DMS153 treated with DMSO at 0.1 percent for 48 hours (cell line): ENCODE measurements around the gene RGS9.
A peak's percentile ranks its signal among the peaks of the same experiment; 100 is the strongest.
"Not testable (repeated sequence)": the region's sequence is repeated elsewhere in the genome, so short reads cannot be mapped to it uniquely, and the experiment has no call there.

Experiments
- DNase-seq: peaks from one replicate; lab custom pipeline; 2025; ENCODE audit not compliant: unreplicated experiment; lab: John Stamatoyannopoulos, UW

Gene RGS9

DNA sequence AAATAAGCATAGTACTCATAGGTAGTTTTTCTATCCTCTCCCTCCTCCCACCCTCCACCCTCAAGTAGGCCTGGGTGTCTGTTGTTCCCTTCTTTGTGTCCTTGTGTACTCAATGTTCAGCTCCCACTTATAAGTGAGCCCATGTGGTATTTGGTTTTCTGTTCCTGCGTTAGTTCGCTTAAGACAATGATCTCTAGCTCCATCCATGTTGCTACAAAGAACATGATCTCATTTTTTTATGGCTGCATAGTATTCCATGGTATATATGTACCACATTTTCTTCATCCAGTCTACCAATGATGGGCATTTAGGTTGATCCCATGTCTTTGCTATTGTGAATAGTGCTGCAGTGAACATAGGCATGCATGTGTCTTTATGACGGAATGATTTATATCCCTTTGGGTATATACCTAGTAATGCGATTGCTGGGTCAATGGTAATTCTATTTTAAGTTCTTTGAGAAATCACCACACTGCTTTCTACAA lies 43.6 kb downstream of the RGS9 start:
- DNase-seq: not testable (repeated sequence)

DNA sequence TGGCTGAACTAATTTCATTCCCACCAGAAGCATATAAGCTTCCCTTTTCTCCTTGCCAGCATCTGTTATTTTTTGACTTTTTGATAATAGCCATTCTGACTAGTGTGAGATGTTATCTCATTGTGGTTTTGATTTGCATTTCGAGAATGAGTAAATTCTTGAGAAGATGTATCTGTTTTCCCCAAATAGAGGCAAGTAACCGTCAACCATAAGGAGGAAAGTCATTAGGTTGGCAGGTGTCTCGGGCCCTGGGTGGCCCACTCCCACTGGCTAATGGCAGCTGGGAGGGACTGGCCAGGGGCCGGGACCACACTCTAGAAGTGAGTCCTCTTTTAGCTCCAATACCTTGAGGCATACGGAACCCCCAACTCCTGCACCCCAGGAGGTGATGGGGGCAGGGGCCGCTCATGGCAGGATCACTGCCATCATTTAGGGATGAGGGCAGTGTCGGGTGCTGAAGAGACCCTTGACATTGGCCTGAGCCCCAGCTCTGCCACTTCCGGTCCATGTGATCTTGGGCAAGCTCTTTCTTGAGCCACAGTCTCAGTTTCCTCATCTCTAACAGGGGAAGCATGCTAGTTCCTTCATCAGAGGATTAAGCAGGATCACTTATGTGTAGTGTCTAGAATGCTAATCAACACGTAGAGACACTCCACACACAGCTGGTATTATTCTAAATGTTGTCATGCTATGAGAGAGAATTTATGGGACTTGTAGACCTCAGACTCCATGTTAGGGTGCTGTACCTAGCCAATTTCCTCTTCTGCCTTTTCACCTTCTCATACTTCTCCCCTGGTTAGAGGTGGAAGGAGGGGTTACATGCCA lies 44.3 kb downstream of the RGS9 start:
- DNase-seq: no peak

DNA sequence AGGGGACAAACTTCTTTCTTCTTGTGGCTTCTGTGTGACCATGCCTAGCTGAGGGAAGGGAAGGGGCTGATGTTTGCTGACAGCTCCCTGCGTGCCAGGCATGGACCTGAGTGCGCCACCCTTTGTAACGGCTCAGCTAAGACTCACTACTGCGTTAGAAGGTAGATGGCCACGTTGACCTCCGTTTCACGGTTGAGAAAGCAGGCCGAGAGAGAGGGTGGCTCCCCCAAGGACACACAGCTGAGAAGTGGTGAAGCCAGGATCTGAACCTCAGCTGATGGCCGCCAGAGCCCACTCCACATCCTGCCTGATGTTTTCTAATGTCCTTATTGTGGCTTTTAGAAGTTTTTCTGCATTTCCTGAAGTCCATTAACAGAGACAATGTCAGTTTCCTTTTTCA lies 45.1 kb downstream of the RGS9 start:
- DNase-seq: no peak

DNA sequence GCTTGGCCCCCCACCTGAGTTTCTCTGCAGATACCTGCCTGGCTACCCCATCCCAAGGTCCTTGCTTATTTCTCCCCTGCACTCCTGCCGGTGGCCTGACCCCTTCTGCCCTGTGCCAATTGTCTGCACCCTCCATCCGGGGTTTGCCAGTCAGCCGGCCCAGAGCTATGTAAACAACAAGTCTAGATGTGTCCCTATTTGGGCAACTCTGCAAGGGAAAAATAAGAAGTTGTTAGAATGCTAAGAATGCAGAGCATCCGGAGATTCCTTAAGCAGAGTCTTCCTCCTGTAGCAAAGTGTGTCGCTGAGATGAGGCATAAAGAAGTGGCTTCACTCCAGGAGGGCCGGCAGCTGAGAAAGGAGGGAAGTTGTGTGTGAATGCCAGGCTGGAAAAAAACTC lies 46.6 kb downstream of the RGS9 start:
- no peak for DNase-seq

DNA sequence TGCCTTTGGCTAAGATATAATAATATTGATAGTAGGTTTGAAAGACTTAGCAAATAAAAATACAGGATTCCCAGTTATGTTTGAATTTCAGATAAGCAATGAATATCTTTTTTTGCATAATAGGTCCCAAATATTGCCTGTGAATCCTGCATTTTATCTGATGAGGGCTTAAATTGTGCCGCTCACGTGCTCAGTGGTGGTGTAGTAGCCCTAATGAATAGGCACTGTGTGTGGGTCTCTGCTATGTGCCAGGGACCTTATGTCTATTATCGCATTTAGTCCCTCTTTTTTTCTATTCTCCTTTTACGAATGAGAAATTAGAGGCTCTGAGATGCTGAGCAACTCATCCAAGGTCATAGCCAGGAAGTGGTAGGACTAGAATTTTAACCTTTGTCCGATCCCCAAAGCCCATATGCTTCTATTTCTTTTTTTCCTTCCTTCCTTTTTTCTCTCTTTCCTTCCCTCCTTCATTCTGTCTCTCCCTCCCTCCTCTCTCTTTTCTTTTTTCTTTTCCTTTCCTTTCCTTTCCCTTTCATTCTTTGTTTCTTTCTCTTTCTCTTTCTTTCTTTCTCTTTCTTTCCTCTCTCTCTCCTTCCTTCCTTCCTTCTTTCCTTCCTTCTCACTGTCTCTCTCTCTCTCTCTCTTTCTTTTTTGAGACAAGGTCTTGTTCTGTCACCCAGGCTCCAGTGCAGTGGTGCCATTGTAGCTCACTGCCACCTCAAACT lies 47.2 kb downstream of the RGS9 start:
- DNase-seq: no peak

DNA sequence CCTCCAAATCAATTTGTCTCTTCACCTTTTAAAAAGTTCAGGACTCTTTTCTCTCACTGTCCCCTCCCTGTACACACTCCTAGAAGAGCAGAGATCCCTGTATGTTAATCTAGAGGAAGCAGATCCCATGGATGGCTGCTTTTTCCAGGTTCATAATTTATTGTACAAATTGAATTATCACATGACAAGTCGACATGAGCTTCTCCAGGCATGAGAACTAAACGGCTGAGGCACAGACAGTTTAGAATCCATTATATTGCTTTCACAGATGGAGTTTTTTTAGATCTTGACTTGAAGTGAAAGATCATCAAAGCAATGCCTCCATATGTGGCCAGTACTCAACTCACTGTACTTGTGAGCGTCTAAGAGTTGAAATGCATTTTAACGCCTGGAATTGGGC lies 47.9 kb downstream of the RGS9 start:
- no peak for DNase-seq

DNA sequence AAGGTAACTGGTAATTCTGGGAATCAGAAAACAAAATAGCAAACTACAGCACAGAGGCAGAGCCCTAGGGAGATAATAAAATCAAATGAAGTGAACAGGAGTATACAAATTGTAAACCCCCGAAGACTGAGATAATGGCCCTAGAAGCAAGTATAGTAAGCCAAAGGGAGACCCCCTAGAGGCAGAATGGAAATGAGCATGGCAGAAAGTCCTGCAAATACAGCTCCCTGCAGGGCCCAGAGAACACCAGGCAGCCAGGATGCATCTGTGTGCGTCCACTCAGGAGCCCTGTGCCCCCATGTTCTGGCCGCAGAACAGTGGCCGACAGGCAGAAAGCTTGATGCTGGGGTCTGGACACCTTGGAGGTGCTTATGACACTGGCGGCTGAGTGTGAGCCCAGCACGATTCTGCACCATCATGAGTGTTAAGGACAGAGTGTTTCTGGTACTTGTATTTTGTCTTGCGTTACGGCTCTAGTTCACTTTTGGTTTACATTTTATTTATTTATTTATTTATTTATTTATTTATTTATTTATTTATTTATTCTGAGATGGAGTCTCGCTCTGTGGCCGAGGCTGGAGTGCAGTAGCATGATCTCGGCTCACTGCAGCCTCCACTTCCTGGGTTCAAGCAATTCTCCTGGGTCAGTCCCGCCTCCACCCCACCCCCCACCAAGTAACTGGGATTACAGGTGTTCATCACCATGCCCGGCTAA lies 48.7 kb downstream of the RGS9 start:
- no peak for DNase-seq

DNA sequence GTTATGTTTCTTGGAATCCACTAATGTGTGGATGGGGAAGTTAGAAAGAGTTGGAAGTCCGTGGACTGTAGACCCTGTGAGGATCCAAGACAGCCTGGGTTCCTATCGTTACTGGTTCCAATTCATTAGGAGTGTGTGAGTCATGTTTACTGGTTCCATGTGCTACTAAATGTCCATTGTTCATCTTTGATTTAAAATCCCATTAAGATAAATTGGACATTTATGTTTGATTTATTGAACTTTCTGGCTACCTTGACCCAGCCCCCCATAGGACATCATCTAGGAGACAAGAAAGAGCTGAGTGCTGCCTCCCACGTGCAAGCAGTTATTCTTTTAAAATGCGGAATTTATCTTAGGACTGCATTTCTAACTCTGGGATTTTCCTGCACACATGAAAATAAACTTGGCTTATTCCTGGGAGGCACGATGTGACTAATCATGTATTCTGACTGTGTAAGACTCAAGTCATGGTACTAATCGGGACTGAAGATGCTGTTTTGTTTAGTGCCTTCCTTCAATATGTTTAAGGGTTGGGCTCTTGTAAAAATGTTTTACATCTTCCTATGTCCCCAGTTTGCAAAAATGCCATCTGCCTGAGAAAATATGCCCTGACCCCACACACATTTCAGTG lies 53.4 kb downstream of the RGS9 start:
- DNase-seq: no peak

DNA sequence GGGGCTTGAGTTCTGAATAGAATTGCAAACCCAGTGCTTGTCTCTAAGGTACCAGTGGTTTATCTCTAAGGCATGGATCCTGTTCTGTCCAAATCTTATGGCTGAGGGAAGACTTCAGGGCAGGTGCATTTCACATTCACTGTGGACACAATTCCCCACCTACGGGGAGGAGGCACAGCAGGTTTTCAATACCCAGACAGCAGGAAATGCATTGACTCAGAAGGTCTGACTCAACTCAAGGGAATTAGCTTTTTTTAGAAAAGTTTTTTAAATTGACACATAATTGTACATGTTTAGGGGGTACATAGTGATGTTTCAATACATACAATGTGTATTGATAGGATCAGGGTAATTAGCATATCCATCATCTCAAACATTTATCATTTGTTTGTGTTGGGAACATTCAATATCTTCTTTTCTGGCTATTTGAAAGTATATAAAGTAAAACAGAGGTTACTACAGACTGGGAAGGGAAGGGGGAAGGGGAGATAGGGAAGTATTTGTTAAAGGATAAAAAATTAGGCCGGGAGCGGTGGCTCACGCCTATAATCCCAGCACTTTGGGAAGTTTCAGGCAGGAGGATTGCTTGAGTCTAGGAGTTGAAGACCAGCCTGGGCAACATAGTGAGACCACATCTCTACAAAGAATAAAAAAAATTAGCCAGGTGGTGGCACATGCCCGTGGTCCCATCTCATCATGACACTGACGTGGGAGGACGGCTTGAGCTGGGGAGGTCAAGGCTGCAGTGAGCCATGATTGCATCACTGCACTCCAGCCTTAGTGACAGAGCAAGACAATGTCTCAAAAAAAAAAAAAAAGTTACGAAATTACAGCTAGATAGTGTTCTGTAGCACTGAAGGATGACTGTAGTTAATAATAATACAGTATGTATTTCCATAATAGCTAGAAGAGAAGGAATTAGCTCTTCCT lies 54.9 kb downstream of the RGS9 start:
- DNase-seq: no peak

DNA sequence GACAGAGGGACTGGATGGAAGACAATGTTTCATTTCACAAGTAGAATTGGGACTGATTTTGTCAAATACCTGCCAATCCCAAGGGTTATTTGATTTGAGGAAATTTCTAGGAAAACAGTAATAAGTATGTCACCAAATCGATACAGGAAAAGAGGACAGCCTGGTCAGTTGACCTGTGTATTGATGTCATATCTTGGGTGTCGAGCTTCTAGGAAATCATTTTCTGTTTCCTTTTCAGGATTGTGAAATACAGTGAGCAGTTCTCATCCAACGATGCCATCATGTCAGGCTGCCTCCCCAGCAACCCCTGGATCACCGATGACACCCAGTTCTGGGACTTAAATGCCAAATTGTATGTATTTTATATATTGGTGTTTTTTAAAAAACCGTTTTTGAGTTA lies 56.1 kb downstream of the RGS9 start:
- DNase-seq: no peak

DNA sequence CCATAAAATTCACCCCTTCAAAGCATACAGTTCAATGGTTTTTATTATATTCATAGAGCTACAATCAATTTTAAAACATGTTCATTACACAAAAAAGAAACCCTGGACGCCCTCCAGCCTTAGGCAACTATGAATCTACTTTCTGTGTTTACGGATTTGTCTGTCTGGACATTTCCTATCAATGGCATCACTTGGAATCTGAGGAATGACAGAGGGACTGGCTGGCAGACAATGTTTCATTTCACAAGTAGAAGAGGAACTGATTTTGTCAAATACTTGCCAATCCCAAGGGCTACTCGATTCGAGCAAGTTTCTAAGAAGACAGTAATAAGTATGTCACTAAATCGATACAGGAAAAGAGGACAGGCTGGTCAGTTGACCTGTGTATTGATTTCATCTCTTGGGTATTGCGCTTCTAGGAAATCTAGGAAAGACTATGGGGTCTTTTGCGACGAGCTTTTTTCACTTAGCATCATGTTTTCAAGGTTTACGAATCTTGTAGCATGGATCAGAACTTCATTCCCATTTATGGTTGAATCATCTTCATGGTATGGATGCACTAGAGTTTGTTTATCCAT lies 56.6 kb downstream of the RGS9 start:
- no peak for DNase-seq

DNA sequence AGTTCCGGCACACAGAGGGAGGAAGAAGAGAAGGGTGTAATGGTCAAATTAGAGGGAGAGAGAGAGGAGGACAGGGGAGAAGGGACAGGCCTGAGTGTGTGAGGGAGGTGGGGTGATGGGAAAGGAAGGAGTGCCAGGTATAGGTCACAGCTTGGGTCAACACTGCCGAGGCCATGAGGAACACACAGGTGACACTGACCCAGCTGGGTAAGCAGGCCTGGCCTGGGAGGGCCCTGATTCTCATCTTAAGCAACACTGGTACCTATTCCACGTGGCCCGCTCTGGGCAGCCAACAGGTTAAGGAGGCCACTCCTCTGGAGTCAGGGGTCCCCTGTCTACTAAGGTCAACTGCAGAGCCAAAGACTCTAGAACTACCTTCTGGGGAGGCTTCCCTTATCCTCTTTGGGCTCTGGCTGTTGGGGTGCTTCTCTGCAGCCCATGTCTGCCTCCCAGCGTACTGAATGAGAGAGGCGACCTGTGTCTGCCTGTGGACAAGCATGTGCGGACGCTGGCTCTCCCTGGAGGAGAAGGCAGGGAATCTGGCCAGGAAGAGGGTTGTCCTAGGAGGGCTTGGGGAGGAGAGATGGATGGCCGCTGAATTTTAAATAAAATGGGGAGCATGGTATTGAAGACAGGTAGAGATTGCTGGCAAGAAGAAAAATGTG lies 57.6 kb downstream of the RGS9 start:
- DNase-seq: no peak

DNA sequence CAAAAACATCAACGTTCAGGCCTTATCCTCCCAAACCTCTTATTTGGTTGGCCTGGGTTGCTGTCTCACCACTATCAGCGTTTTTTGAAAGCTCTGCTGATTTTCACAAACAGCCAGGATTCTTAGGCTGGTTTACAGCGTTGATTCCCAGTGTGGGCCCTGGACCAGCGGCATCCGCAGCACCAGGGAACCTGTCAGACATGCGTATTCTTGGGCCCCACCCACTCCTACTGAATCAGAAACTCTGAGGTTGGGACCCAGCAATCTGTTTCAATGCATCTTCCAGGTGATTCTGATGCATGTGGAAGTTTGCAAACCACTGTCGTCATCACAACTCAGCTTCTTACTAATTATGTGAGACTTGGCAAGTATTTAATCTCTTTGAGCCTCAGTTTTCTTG lies 58.5 kb downstream of the RGS9 start:
- DNase-seq: no peak

DNA sequence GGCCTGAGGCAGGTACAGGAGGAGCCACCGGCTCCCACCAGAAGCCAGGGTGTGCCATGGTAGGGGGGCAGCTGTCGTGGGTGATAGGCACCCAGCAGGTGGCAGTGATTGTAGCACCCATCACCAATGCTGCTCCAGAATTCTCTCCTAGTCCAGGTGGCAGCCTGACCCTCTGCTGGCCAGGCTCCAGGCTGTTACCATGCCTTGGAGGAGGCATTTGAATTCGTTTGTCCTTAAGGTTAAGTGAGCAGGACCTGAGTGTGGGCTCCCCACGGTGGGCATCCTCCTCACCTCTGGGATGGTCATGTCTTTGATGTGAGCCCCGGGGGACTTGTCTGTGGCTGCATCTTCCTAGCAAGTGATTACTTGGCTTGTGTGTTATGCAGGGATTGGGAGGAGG lies 59.4 kb downstream of the RGS9 start:
- DNase-seq: no peak

DNA sequence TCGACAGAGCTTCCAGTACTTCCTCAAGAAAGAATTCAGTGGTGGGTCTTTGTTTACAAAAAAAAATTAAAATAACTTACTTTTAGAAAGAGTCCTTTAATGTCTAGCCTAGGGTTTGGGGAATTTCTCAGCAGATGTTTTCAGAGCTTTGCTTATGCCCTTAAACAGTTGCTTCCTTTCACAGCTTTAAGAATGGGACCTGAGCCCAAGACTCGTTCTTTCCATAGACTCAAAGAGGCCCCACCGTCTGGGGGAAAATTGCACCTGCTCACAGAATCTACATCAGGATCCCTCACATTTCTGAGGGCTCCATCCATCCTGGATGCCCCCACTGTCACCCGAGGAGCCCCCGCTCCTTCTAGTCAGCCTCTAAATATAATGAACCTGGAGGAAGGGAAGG lies 60.0 kb downstream of the RGS9 start:
- DNase-seq: no peak

DNA sequence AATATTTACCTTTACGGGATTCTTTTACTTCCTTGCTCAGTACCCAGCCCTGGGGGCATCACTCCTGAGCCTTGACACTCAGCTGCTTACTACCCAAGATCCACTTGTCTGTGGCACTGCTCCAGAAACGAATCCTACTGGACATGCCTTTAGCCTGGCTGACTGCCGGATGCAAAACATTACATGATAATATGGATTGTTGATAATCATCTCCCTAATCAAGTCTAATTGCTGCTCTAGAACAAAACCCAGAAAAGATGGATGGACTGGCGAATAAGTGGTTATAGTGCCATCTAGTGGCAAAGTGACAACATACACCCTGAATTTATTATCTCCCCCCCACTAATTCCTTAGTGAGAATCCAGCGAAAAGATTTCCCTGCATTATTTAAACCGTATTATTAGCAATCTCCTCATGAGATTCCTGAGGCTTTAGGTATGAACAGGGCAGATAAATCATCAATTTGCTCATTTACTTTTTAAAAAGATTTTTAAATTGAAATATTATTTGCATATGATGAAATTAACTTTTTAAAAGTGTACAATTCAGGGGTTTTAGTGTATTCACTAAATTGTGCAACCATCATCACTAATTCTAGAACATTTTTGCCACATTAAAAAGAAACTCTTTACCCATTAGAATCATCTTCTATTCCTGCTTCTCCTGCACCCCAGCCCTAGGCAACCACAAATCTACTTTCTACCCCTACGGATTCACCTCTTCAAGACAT lies 61.6 kb downstream of the RGS9 start:
- DNase-seq: peak; percentile 48

DNA sequence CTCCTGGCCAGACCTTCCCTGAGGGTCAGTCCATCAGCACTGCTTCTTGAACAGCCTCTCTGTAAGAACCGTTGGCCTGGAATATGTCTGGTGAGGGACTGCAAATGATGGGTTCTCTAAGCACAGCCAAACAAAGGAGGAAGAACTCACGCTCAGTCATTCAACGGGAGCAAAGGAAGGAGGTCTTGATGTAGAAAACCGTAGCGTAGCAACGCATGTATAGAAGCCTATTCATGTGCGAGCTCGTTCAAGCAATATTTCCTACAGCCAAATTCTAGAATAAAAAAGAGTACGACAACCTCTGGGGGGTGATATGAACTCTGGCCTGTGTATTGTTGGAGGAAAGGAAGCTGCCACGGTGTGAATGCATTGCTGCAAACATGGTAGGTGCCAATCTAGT lies 64.2 kb downstream of the RGS9 start:
- DNase-seq: no peak

DNA sequence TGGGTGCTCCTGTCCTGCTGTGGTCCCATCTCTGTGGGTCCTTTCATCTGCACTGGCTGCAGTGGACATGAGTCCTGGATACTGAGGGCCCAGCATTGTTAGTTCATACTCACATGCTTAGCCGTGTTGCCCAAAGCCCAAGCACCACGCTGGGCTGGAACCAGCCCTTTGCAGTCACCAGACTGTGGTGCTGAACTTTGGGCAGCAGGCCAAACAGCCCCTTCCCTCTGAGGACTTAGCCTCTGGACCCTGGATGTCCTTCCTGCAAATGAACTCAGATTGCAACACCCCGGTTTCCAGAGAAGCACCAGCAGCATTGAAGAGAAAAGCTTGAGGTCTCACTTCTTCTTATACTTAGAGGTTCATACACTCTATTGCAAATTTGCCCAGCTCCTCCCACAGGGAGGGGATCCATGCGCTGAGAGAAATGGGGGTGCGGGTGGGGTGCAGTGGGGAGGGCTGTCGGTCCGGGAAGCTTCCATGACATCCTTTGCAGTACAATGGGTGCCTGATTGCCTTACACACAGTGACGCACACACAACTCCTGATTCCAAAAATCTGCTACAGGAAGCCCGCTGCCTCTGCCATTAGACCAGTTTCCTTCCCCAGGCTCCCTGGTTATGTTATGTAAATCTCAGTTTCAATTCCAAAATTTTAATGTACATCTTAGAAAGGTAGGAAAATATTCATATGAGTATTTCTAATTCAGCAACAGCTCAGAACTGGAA lies 65.8 kb downstream of the RGS9 start:
- DNase-seq: no peak
